Osteocyte (in vitro differentiated cells): ENCODE results near the gene CCDC80. TPM values are rescaled to one million over a fixed set of nuclear protein-coding genes. Genes with fewer than 3 reads are reported as not detected.

Experiments
- DNase-seq: peaks from one replicate; pipeline ENCODE4 v3.0.0; 2021; ENCODE audit warnings: mixed read lengths; ENCODE audit not compliant: unreplicated experiment; ENCODE audit errors: extremely low spot score
- H3K27ac Mint-ChIP-seq: one replicate; pipeline ENCODE4 v1.8.0; 2021; ENCODE audit warnings: mild to moderate bottlenecking, mixed read lengths; ENCODE audit not compliant: unreplicated experiment
- H3K27me3 Mint-ChIP-seq: one replicate; pipeline ENCODE4 v1.8.0; 2021; ENCODE audit warnings: mixed read lengths; ENCODE audit not compliant: unreplicated experiment
- H3K36me3 Mint-ChIP-seq: one replicate; pipeline ENCODE4 v1.8.0; 2021; ENCODE audit warnings: mixed read lengths; ENCODE audit not compliant: unreplicated experiment
- H3K4me1 Mint-ChIP-seq: one replicate; pipeline ENCODE4 v1.8.0; 2021; ENCODE audit warnings: mixed read lengths; ENCODE audit not compliant: unreplicated experiment
- H3K4me3 Mint-ChIP-seq: one replicate; pipeline ENCODE4 v1.8.0; 2021; ENCODE audit warnings: mild to moderate bottlenecking, moderate library complexity, mixed read lengths; ENCODE audit not compliant: unreplicated experiment
- H3K9me3 Mint-ChIP-seq: one replicate; pipeline ENCODE4 v1.8.0; 2021; ENCODE audit warnings: mixed read lengths; ENCODE audit not compliant: unreplicated experiment
- total RNA-seq: library from RNA; stranded (reverse); gene quantifications from 2 replicates; pipeline ENCODE4 v1.2.1, GENCODE V29; 2021
- TF ChIP-seq, protein P1 (sequence below): fragments of 200-600 bp; sonication (generic); IDR thresholded peaks from 2 replicates; pipeline ENCODE4 v1.5.0; 2021; ENCODE audit warnings: antibody characterized with exemption, mild to moderate bottlenecking, moderate library complexity

The CCDC80 gene
- total RNA-seq, 1 donor from 2014 or later: 1,760 TPM

DNA sequence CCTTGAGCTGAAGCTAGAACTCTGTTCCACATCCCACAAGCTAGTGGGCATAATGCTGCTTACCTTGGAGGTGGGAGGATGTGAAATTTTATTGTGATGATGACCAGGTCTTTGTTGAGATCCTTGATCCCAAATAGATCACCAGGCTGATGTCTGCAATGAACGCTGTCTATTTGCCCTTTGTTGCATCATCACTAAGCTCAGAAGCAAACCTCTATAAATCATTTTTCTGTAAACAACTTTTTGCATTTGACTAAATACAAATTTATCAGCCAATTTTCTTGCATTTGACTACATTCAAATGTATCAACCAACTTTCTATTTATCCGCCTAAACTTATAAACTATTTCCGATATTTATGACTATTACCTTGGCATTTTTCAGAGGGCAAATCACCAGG is 9.7 kb downstream of the CCDC80 start:
- peaks cover 85% of the 10 kb centered on the region for H3K4me1 Mint-ChIP-seq
- no peak for DNase-seq
- H3K27me3 Mint-ChIP-seq: no peaks in the 10 kb centered on the region
- no peak overlapping the region for H3K4me3 Mint-ChIP-seq
- peaks cover 66% of the 10 kb centered on the region for H3K36me3 Mint-ChIP-seq
- H3K27ac Mint-ChIP-seq: no peak overlapping the region
- H3K9me3 Mint-ChIP-seq: no peaks in the 10 kb centered on the region
- TF ChIP-seq, protein P1, sequence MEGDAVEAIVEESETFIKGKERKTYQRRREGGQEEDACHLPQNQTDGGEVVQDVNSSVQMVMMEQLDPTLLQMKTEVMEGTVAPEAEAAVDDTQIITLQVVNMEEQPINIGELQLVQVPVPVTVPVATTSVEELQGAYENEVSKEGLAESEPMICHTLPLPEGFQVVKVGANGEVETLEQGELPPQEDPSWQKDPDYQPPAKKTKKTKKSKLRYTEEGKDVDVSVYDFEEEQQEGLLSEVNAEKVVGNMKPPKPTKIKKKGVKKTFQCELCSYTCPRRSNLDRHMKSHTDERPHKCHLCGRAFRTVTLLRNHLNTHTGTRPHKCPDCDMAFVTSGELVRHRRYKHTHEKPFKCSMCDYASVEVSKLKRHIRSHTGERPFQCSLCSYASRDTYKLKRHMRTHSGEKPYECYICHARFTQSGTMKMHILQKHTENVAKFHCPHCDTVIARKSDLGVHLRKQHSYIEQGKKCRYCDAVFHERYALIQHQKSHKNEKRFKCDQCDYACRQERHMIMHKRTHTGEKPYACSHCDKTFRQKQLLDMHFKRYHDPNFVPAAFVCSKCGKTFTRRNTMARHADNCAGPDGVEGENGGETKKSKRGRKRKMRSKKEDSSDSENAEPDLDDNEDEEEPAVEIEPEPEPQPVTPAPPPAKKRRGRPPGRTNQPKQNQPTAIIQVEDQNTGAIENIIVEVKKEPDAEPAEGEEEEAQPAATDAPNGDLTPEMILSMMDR: no peak

DNA sequence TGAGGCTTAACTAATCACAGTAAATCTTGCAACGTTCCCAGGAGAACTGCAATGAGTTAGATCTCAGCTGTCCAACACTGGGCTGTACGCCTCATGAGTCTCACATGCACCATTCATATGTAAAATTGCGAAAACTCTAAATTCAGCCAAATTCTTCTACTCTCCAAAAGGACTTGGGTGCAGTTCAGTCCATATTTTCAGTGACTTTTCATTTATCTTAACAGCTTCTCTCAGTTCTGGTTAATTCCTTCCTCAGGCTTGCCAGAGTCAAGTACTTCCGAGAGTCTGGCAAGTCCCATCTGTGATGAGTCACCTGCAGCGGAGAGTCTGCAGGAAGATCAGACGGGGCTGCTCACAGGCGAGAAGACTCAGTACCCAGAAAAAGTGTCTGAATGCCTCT is 11.5 kb downstream of the CCDC80 start:
- peak overlapping the region; percentile 34 for H3K4me3 Mint-ChIP-seq

DNA sequence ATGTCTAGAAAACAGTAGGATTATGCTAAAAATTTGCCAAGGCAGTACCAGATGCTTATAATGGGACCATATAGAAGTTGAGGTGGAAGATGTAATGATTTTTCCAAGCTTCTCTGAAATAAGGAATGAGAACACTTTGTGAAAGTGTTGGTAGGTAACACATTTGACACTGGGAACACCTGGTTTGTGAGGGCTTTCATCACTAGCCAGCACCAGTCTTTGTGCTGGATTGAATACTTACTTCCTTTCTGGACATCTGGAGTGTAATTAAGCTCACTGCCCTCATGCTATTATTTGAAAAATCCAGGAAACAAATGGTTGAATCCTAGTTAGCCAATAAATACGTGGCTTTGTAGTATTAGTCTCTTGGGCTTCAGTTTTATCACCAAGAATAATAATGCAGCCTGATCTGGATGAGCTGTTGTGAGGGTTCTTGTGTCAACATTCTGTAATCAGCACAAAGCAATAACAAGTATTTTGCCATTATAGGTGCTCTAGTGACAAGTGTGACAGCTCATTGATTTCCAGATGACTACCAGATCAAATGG is 12.9 kb downstream of the CCDC80 start:
- no peaks in the 10 kb centered on the region for H3K27me3 Mint-ChIP-seq
- H3K27ac Mint-ChIP-seq: peak overlapping the region; percentile 51
- H3K4me1 Mint-ChIP-seq: peaks cover 67% of the 10 kb centered on the region
- H3K4me3 Mint-ChIP-seq: no peak overlapping the region
- no peaks in the 10 kb centered on the region for H3K9me3 Mint-ChIP-seq
- H3K36me3 Mint-ChIP-seq: peaks cover 72% of the 10 kb centered on the region
- TF ChIP-seq, protein P1: no peak
- DNase-seq: no peak

More for the DNA sequence above, 11.5 kb downstream of the CCDC80 start:
- peaks cover 81% of the 10 kb centered on the region for H3K4me1 Mint-ChIP-seq
- H3K27ac Mint-ChIP-seq: no peak overlapping the region
- no peak for DNase-seq
- H3K36me3 Mint-ChIP-seq: peaks cover 69% of the 10 kb centered on the region
- no peaks in the 10 kb centered on the region for H3K27me3 Mint-ChIP-seq
- no peaks in the 10 kb centered on the region for H3K9me3 Mint-ChIP-seq
- TF ChIP-seq, protein P1: no peak

DNA sequence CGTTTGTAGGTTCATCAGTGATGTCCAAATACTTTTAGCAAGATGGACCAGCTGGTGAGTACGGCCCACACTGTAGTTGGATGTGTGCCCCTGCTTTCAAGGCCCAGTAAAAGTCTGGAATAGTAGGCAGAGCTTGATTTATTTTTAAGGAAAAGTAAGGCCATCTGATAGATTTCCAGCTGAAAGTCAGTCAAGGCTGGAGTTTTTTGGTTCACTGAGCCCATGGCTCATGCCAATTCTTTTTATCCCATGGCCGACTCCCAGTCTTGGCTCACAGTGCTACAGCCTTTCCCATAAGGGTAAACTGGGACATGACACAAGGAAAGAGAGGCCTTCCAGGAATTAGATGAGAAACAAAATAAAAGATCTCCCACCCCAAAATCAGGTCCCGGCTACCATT is 13.5 kb downstream of the CCDC80 start:
- Mint-ChIP-seq H3K27ac (peak overlapping the region; percentile 37), H3K9me3 (no peaks in the 10 kb centered on the region), H3K4me3 (no peak overlapping the region), H3K27me3 (no peaks in the 10 kb centered on the region), H3K4me1 (peaks cover 62% of the 10 kb centered on the region), H3K36me3 (peaks cover 69% of the 10 kb centered on the region)
- TF ChIP-seq, protein P1: no peak
- no peak for DNase-seq

DNA sequence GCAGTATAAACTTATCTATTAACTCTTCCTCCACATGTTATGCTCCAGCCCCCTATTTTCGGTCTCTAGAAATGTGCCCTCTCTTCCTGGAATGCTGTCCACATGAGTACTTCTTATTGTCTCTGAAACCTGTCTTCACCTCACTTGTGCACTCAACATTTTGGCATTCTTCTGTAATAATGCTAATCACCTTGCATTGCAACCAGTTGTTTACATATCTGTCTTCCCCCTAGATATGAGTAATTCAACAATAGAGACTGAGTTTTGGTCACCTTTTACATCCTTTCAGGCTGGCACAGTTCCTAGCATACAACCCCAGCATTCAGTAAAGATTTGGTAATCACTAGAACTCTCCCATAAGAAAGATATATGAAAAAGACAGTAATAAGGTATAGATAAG is 17.2 kb downstream of the CCDC80 start:
- DNase-seq: no peak
- Mint-ChIP-seq H3K36me3 (peaks cover 55% of the 10 kb centered on the region), H3K27me3 (no peaks in the 10 kb centered on the region), H3K4me3 (no peak overlapping the region), H3K27ac (peak overlapping the region; percentile 73), H3K4me1 (peaks cover 37% of the 10 kb centered on the region), H3K9me3 (no peaks in the 10 kb centered on the region)
- TF ChIP-seq, protein P1: no peak
